Hepatocyte (in vitro differentiated cells): ENCODE data around the gene ACBD7.

Experiments
- EZH2 ChIP-seq: fragments of 200-600 bp; sonication (generic); IDR thresholded peaks from 2 replicates; pipeline ENCODE4 v1.6.1; 2016; ENCODE audit warnings: antibody characterized with exemption, mild to moderate bottlenecking, borderline replicate concordance
- TF ChIP-seq, protein P1 (sequence below): fragments of 200-600 bp; sonication (generic); IDR thresholded peaks from 2 replicates; pipeline ENCODE4 v1.5.1; 2016; ENCODE audit warnings: antibody characterized with exemption, mild to moderate bottlenecking; ENCODE audit not compliant: poor library complexity

DNA sequence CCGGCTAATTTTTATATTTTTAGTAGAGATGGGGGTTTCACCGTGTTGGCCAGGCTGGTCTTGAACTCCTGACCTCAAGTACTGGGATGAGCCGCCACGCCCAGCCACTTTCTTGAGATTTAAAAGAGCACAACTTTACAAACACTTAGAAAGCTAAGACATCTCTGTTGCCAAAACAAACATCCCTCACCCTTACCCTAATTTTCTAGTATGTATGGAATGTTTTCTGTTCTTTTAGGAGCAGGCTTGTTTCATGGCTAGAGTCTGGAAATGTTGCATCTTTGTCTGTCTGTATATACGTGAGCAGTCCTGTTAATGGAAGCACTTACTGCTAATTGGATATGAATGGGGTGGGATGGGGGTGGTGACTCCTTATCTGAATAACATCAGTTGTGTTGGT lies 42.0 kb downstream of the ACBD7 start:
- TF ChIP-seq, protein P1, sequence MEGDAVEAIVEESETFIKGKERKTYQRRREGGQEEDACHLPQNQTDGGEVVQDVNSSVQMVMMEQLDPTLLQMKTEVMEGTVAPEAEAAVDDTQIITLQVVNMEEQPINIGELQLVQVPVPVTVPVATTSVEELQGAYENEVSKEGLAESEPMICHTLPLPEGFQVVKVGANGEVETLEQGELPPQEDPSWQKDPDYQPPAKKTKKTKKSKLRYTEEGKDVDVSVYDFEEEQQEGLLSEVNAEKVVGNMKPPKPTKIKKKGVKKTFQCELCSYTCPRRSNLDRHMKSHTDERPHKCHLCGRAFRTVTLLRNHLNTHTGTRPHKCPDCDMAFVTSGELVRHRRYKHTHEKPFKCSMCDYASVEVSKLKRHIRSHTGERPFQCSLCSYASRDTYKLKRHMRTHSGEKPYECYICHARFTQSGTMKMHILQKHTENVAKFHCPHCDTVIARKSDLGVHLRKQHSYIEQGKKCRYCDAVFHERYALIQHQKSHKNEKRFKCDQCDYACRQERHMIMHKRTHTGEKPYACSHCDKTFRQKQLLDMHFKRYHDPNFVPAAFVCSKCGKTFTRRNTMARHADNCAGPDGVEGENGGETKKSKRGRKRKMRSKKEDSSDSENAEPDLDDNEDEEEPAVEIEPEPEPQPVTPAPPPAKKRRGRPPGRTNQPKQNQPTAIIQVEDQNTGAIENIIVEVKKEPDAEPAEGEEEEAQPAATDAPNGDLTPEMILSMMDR, result no peak
- TF ChIP-seq EZH2, result no peak
